B cell (primary cell): ENCODE measurements around the gene EPC1.

Experiments used
- EZH2 ChIP-seq: IDR thresholded peaks from 2 replicates; pipeline ENCODE4 v1.6.1; 2012; ENCODE audit warnings: borderline replicate concordance, low read depth, mild to moderate bottlenecking, moderate library complexity, low read length; ENCODE audit not compliant: insufficient read depth, poor library complexity, severe bottlenecking
- TF ChIP-seq, protein P1 (sequence below): fragments of 200-600 bp; IDR thresholded peaks from one replicate; pipeline ENCODE4 v1.8.0; 2022; ENCODE audit warnings: antibody characterized with exemption, mild to moderate bottlenecking

DNA sequence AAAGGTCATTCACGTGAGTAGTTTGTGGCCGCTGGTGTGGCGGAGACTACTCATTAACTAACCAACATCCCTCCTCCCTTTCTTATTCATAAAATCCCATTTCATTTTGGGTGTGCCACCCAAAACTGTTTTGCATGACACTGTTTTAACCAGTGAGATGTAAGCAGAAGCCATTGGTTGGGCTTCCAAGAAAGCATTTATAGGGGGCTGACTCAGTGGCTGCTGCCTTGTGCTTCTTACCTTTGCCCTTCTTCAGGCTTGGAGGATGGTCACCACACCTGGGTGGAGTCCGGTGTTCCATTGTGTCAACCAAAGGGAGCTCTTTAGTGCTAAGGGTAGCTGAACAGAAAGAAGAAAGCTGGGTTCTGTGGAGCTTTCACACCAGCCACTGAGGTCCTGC, 37.2 kb upstream of the EPC1 start:
- TF ChIP-seq, protein P1, sequence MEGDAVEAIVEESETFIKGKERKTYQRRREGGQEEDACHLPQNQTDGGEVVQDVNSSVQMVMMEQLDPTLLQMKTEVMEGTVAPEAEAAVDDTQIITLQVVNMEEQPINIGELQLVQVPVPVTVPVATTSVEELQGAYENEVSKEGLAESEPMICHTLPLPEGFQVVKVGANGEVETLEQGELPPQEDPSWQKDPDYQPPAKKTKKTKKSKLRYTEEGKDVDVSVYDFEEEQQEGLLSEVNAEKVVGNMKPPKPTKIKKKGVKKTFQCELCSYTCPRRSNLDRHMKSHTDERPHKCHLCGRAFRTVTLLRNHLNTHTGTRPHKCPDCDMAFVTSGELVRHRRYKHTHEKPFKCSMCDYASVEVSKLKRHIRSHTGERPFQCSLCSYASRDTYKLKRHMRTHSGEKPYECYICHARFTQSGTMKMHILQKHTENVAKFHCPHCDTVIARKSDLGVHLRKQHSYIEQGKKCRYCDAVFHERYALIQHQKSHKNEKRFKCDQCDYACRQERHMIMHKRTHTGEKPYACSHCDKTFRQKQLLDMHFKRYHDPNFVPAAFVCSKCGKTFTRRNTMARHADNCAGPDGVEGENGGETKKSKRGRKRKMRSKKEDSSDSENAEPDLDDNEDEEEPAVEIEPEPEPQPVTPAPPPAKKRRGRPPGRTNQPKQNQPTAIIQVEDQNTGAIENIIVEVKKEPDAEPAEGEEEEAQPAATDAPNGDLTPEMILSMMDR, result no peak
- TF ChIP-seq EZH2, result no peak
